Osteoblast (primary cell): ENCODE results near the gene AK9. TPM values are rescaled to one million over a fixed set of nuclear protein-coding genes. Genes with fewer than 3 reads are reported as not detected.

Experiments
- DNase-seq: peaks from one replicate; pipeline ENCODE4 v3.0.0; 2011; ENCODE audit warnings: low spot score, mixed read lengths; ENCODE audit not compliant: insufficient read length; ENCODE audit errors: missing footprints
- H2AFZ ChIP-seq: 2 replicates; pipeline ENCODE4 v1.6.0; 2011; ENCODE audit warnings: mild to moderate bottlenecking, low read length
- H3K27ac ChIP-seq: 2 replicates; pipeline ENCODE4 v1.5.1; 2011; ENCODE audit warnings: mild to moderate bottlenecking, low read depth, low read length, moderate library complexity
- H3K27me3 ChIP-seq: 2 replicates; pipeline ENCODE4 v1.6.0; 2012; ENCODE audit warnings: mild to moderate bottlenecking, control low read depth, inconsistent platforms, low read length, moderate library complexity; ENCODE audit not compliant: insufficient read depth
- H3K36me3 ChIP-seq: 2 replicates; pipeline ENCODE4 v1.5.1; 2011; ENCODE audit warnings: mild to moderate bottlenecking, low read length, control low read depth, moderate library complexity; ENCODE audit not compliant: insufficient read depth
- H3K4me1 ChIP-seq: 2 replicates; pipeline ENCODE4 v1.5.1; 2011; ENCODE audit warnings: mild to moderate bottlenecking, low read length, control low read depth, moderate library complexity; ENCODE audit not compliant: insufficient read depth
- H3K4me2 ChIP-seq: 2 replicates; pipeline ENCODE4 v1.6.0; 2011; ENCODE audit warnings: mild to moderate bottlenecking, low read length; ENCODE audit not compliant: insufficient read depth
- H3K4me3 ChIP-seq: fragments of 200-600 bp; sonication (generic); 3 replicates; pipeline ENCODE4 v1.5.1; 2012; ENCODE audit warnings: mild to moderate bottlenecking, low read length, inconsistent platforms; ENCODE audit not compliant: insufficient read depth
- H3K79me2 ChIP-seq: 2 replicates; pipeline ENCODE4 v1.6.0; 2012; ENCODE audit warnings: mild to moderate bottlenecking, low read length, control low read depth, inconsistent platforms; ENCODE audit not compliant: insufficient read depth
- H3K9me3 ChIP-seq: 2 replicates; pipeline ENCODE4 v1.5.1; 2011; ENCODE audit warnings: low read depth, low read length, control low read depth
- H4K20me1 ChIP-seq: 2 replicates; pipeline ENCODE4 v1.6.0; 2012; ENCODE audit warnings: mild to moderate bottlenecking, low read length, control low read depth; ENCODE audit not compliant: insufficient read depth
- total RNA-seq: library from RNA; depleted of rRNA; stranded (reverse); fragments of >200 nt; gene quantifications from 2 replicates; pipeline ENCODE4 v1.2.3, GENCODE V29; 2012
- TF ChIP-seq, protein P1 (sequence below): IDR thresholded peaks from 2 replicates; pipeline ENCODE4 v1.5.1; 2011; ENCODE audit warnings: mild to moderate bottlenecking, low read depth, low read length, moderate library complexity; ENCODE audit errors: extremely low read depth

Gene AK9
- total RNA-seq, 1 donor: 5.8 TPM

GRCh38 chr6:109678240-109678639 lies 12.8 kb downstream of the AK9 start:
- no peaks in the 10 kb centered on the region for H3K27me3 ChIP-seq
- no peak overlapping the region for H3K27ac ChIP-seq
- no peaks in the 10 kb centered on the region for H3K4me1 ChIP-seq
- no peak for DNase-seq
- H3K4me3 ChIP-seq: no peak overlapping the region
- TF ChIP-seq, protein P1, sequence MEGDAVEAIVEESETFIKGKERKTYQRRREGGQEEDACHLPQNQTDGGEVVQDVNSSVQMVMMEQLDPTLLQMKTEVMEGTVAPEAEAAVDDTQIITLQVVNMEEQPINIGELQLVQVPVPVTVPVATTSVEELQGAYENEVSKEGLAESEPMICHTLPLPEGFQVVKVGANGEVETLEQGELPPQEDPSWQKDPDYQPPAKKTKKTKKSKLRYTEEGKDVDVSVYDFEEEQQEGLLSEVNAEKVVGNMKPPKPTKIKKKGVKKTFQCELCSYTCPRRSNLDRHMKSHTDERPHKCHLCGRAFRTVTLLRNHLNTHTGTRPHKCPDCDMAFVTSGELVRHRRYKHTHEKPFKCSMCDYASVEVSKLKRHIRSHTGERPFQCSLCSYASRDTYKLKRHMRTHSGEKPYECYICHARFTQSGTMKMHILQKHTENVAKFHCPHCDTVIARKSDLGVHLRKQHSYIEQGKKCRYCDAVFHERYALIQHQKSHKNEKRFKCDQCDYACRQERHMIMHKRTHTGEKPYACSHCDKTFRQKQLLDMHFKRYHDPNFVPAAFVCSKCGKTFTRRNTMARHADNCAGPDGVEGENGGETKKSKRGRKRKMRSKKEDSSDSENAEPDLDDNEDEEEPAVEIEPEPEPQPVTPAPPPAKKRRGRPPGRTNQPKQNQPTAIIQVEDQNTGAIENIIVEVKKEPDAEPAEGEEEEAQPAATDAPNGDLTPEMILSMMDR: no peak
- no peaks in the 10 kb centered on the region for H3K36me3 ChIP-seq
- H2AFZ ChIP-seq: no peak overlapping the region
- no peaks in the 10 kb centered on the region for H3K79me2 ChIP-seq
- no peaks in the 10 kb centered on the region for H3K9me3 ChIP-seq
- no peak overlapping the region for H3K4me2 ChIP-seq
- H4K20me1 ChIP-seq: no peaks in the 10 kb centered on the region

DNA sequence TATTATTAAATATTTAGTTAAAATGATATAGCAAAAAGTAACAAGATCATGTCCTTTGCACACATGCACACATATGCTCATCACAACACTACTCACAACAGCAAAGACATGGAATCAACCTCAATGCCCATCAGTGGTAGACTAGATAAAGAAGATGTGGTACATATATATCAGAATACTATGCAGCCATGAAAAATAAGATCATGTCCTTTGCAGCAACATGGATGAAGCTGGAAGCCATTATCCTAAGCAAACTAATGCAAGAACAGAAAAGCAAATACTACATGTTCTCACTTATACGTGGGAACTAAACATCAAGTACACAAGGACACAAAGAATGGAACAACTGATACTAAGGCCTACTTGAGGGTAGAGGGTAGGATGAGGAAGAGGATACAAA lies 14.3 kb downstream of the AK9 start:
- Histone ChIP-seq H3K9me3 (no peaks in the 10 kb centered on the region), H3K27me3 (no peaks in the 10 kb centered on the region), H3K79me2 (no peaks in the 10 kb centered on the region), H3K4me1 (peaks cover 2% of the 10 kb centered on the region), H2AFZ (no peak overlapping the region), H3K4me2 (no peak overlapping the region), H3K4me3 (no peak overlapping the region), H3K36me3 (no peaks in the 10 kb centered on the region), H4K20me1 (no peaks in the 10 kb centered on the region), H3K27ac (no peak overlapping the region)
- TF ChIP-seq, protein P1: no peak
- no peak for DNase-seq

GRCh38 chr6:109672839-109673238 lies 18.2 kb downstream of the AK9 start:
- H3K4me1 ChIP-seq: peaks cover 9% of the 10 kb centered on the region
- no peak overlapping the region for H3K27ac ChIP-seq
- H3K79me2 ChIP-seq: no peaks in the 10 kb centered on the region
- H3K4me2 ChIP-seq: no peak overlapping the region
- H3K27me3 ChIP-seq: no peaks in the 10 kb centered on the region
- H2AFZ ChIP-seq: no peak overlapping the region
- no peaks in the 10 kb centered on the region for H3K9me3 ChIP-seq
- no peak overlapping the region for H3K4me3 ChIP-seq
- no peak for DNase-seq
- TF ChIP-seq, protein P1: no peak
- no peaks in the 10 kb centered on the region for H3K36me3 ChIP-seq
- no peaks in the 10 kb centered on the region for H4K20me1 ChIP-seq

DNA sequence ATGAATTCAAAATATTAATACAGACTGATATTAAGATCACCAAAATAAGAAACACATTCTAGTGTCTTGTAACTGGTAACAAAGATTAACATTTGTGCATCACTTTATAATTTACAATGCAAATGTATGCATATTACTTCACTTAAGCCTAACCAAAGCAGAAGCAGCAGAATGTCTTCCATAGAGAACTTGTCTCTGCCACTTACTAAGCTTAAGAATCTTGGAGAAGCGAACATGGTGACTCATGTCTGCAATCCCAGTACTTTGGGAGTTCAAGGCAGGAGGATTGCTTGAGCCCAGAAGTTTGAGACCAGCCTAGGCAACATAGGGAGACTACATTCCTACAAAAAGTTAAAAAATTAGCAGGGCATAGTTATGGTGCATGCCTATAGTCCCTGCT lies 18.8 kb downstream of the AK9 start:
- Histone ChIP-seq H3K79me2 (no peaks in the 10 kb centered on the region), H4K20me1 (no peaks in the 10 kb centered on the region), H3K36me3 (no peaks in the 10 kb centered on the region), H3K4me3 (no peak overlapping the region), H3K9me3 (no peaks in the 10 kb centered on the region), H3K4me1 (peaks cover 9% of the 10 kb centered on the region), H3K27me3 (no peaks in the 10 kb centered on the region), H3K27ac (no peak overlapping the region), H2AFZ (no peak overlapping the region), H3K4me2 (peak overlapping the region; percentile 52)
- DNase-seq: no peak
- TF ChIP-seq, protein P1: no peak
